Skin of body (tissue), 2 donors: Measurements from ENCODE around the gene SLC39A12. TPM values are rescaled to one million over a fixed set of nuclear protein-coding genes. Genes with fewer than 3 reads are reported as not detected.
"Not testable (repeated sequence)": the region's sequence is repeated elsewhere in the genome, so short reads cannot be mapped to it uniquely, and the experiment has no call there.

Experiments
- DNase-seq: peaks from one replicate; lab custom pipeline; 2025; lab: John Stamatoyannopoulos, UW
- total RNA-seq: library from RNA; depleted of rRNA; stranded (reverse); fragments of >200 nt; gene quantifications from one replicate; pipeline ENCODE4 v1.2.3, GENCODE V29; 2014

SLC39A12 gene
- total RNA-seq = 0.10 TPM

GRCh38 chr10:17951868-17952371 is at the start of gene SLC39A12:
SLC39A12 (plus strand) TSS chr10:17951918; CDS start chr10:17953277, 1,359 bp downstream.
- no peak for DNase-seq

DNA sequence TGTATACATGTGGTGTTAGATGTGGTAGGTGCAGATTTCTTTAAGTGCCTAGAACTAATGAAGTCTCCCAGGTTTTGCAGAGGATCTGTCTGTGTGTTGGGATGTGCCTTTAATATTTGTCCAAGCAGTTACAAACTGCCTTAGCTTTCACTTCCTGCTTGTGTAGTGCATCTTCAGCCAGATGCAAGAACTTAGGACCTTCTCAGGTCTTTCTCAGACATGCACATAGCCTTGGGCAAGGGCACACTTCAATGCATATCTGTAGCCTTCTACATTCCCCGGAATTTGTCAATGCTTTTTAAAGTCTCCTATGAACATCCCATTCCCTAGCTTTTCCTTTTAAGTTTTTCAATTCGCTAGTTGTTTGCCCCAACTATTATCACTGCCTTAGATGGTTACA is 47.2 kb upstream of the SLC39A12 start:
- DNase-seq = no peak

DNA sequence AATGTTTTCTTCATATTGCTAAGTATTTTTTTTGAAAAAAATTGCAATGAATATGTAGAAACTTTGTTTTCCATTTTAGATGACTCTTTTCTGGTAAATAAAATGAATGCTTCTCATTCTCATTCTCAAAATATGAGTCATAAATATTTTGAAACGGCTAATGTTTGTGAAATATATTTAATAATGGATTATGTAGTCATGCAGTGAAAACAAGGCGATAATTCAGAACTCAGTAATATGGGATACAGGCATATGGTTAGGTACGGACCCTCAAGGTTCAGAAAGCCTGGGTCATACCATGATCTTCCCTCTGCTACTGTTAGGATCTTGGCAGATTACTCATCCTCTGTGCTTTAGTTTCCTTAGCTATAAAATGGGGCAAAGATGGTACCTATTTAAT is 46.2 kb upstream of the SLC39A12 start:
- DNase-seq = no peak

DNA sequence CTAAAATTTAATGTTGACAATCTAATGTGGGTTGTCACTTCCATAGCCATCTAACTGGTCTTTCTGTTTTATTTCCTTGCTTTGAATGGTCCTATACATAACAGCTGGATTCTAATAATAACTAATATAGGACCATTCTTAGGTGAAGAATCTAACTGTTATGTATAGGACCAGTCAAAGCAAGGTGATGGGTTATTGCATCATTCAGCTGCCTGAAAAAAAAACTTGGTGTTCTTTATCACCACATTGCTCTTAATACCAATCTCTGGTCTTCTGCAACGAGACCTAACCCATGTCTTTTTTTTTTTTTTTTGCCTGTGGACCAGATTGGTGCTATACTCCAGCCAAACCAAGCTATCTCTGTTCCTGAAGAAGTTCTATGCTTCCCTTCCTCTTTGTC is 45.7 kb upstream of the SLC39A12 start:
- no peak for DNase-seq

DNA sequence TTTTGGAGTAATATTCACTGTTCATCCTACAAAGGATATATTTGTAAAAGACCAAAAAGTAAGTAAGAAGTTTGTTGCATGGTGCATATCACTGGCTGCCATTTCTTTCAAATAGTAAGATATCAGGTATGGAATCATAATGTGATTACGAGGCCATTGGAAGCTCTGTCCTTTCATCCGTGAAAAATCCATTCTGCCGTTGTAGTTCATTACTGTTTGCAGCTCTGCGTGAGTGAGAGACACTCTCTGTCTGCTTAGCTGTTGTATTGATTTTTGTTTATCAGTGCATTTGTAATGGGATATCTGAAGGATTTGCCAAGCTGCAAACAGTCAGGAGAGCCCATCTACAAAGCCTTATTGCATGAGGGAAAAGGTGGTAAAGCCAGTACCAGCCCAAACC is 44.1 kb upstream of the SLC39A12 start:
- DNase-seq = no peak

GRCh38 chr10:17910125-17910789 is 41.5 kb upstream of the SLC39A12 start:
- no peak for DNase-seq

GRCh38 chr10:17912754-17913153 is 39.0 kb upstream of the SLC39A12 start:
- DNase-seq = no peak

- DNase-seq = no peak
These were observed 38.1 kb upstream of the SLC39A12 start for GRCh38 chr10:17913604-17914003.

- no peak for DNase-seq
These were observed 37.3 kb upstream of the SLC39A12 start for GRCh38 chr10:17914169-17915045.

DNA sequence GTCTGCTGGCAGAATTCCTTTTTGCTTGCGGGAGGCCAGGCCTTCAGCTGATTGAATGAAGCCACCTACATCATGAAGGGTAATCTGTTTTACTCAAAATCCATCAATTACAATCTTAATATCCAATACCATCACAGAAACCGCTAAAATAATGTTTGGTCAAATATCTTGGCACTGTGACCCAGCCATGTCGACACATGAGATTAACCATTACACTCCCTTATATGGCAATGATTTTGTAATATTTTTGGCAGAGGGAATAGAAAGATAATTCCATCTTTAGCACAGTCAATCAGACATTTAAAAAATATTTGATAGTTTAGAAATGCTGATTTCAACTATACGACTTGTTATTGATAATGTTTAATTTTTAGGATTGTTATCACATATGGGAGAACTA is 36.5 kb upstream of the SLC39A12 start:
- DNase-seq = no peak

- no peak for DNase-seq
These were observed 33.4 kb upstream of the SLC39A12 start for GRCh38 chr10:17918187-17918903.

GRCh38 chr10:17921378-17921777 is 30.3 kb upstream of the SLC39A12 start:
- DNase-seq = no peak

GRCh38 chr10:17923728-17924127 is 28.0 kb upstream of the SLC39A12 start:
- no peak for DNase-seq

GRCh38 chr10:17943033-17943745 is 8.5 kb upstream of the SLC39A12 start:
- DNase-seq = no peak

DNA sequence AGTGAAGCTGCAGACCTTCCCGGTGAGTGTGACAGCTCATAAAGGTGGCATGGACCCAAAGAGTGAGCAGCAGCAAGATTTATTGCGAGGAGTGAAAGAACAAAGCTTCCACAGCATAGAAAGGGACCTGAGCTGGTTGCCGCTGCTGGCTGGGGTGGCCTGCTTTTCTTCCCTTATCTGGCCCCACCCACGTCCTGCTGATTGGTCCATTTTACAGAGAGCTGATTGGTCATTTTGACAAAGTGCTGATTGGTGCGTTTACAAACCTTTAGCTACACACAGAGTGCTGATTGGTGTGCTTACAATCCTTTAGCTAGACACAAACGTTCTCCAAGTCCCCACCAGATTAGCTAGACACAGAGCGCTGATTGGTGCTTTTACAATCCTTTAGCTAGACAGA is 1.4 kb upstream of the SLC39A12 start:
- DNase-seq = not testable (repeated sequence)

DNA sequence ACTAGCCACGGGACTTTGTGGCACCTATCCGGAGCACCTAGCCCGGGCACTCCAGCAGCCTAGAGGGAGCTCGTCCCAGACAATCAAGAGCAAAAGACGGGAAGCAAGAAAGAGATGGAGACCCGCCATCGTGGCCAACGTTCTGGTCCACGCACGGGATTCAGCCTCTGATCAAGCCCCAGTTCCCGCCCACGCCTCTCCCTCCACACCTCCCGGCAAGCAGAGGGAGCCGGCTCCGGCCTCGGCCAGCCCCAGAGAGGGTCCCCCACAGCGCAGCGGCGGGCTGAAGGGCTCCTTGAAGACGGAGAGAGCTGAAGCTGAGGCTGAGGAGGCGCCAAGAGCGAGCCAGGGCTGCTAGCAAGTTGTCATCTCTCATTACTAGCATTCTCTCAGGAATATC is 992 bp upstream of the SLC39A12 start:
- DNase-seq = no peak

DNA sequence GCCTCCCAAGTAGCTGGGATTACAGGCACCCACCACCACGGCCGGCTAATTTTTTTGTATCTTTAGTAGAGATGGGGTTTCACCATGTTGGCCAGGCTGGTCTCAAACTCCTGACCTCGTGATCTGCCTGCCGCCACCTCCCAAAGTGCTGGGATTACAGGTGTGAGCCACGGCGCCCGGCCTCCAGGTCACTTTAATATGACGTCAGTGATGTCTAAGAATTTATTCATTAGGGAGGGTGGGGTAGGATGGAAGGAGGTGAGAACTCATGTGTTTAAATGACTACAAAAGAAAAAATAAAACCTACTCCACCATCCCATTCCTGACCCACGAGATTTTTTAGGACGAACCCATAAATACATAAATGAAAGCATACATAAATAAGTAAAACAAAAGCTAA is 2.7 kb downstream of the SLC39A12 start:
- DNase-seq = not testable (repeated sequence)

DNA sequence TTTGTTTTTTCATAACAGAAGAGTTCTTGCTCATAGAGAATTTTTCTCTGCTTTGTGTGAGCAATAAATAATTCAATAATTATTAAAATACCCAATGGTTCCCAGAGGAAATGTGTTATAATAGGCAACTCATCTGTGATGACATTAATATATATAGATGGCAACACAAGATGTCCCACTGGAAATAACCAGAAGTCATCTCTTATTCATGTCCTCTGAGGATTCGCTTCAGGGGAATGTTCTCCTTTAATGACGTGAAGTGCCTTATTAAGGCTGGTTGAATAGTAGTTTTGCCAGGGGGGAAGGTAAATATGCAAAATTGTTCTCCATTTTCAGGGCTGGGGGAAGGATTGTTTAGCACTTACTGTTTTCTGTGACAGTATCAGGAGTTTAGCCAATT is 3.1 kb downstream of the SLC39A12 start:
- no peak for DNase-seq

GRCh38 chr10:17958049-17958448 is 6.3 kb downstream of the SLC39A12 start:
- DNase-seq = no peak

GRCh38 chr10:17959870-17960269 is 8.2 kb downstream of the SLC39A12 start:
- DNase-seq = no peak
